SU-DHL-6 (cell line): ENCODE measurements around the gene CEP170B.

ENCODE experiments used
- H2AFZ ChIP-seq: fragments of 200-600 bp; sonication (generic); 2 replicates; pipeline ENCODE4 v1.6.1; 2014; ENCODE audit warnings: low read depth, mild to moderate bottlenecking, moderate library complexity, mixed read lengths, antibody characterized with exemption, low read length; ENCODE audit not compliant: severe bottlenecking
- H3F3A ChIP-seq: fragments of 200-600 bp; shearing (Covaris generic); 2 replicates; pipeline ENCODE4 v1.6.0; 2016; ENCODE audit warnings: antibody characterized with exemption, mild to moderate bottlenecking; ENCODE audit not compliant: insufficient read depth
- H3K27ac ChIP-seq: fragments of 200-600 bp; sonication (generic); 2 replicates; pipeline ENCODE4 v1.5.1; 2016; ENCODE audit warnings: low read depth, mild to moderate bottlenecking, low read length, moderate library complexity, mixed read lengths
- H3K27me3 ChIP-seq: fragments of 200-600 bp; sonication (generic), shearing (Covaris generic); 2 replicates; pipeline ENCODE4 v1.6.0; 2014; ENCODE audit warnings: mild to moderate bottlenecking, low read length
- H3K36me3 ChIP-seq: fragments of 200-600 bp; sonication (generic); 2 replicates; pipeline ENCODE4 v1.6.1; 2014; ENCODE audit warnings: mild to moderate bottlenecking, low read length, mixed read lengths
- H3K4me2 ChIP-seq: fragments of 300-600, 200-600 bp; shearing (Covaris generic), sonication (generic); 2 replicates; pipeline ENCODE4 v1.6.0; 2014; ENCODE audit warnings: low read length, low read depth, mild to moderate bottlenecking; ENCODE audit not compliant: poor library complexity, severe bottlenecking
- H3K4me3 ChIP-seq: fragments of 200-600 bp; sonication (generic); 2 replicates; pipeline ENCODE4 v1.5.1; 2014; ENCODE audit warnings: antibody characterized with exemption, low read length, mild to moderate bottlenecking, mixed read lengths; ENCODE audit not compliant: insufficient read depth, poor library complexity, severe bottlenecking
- H3K79me2 ChIP-seq: fragments of 200-600 bp; sonication (generic); 2 replicates; pipeline ENCODE4 v1.6.1; 2014; ENCODE audit warnings: mild to moderate bottlenecking, low read length, moderate library complexity; ENCODE audit not compliant: insufficient read depth
- H3K9ac ChIP-seq: fragments of 200-600 bp; sonication (generic); 2 replicates; pipeline ENCODE4 v1.7.0; 2014; ENCODE audit warnings: mild to moderate bottlenecking, low read length
- H3K9me2 ChIP-seq: fragments of 200-600 bp; sonication (generic); replicated peaks from 2 replicates; pipeline ENCODE4 v1.6.1; 2014; ENCODE audit warnings: low read length; ENCODE audit not compliant: insufficient read depth
- H3K9me3 ChIP-seq: fragments of 200-600 bp; sonication (generic); 2 replicates; pipeline ENCODE4 v1.6.1; 2014; ENCODE audit warnings: low read length, mixed read lengths; ENCODE audit not compliant: insufficient read depth
- H4K20me1 ChIP-seq: fragments of 200-600 bp; sonication (generic); 2 replicates; pipeline ENCODE4 v1.6.1; 2014; ENCODE audit warnings: low read depth, mild to moderate bottlenecking, antibody characterized with exemption, low read length, moderate library complexity, mixed read lengths
- EZH2phosphoT487 ChIP-seq: fragments of 200-600 bp; sonication (generic), shearing (Covaris generic); conservative IDR thresholded peaks from 2 replicates; pipeline ENCODE4 v1.6.1; 2018; ENCODE audit warnings: mild to moderate bottlenecking, antibody characterized with exemption, low read length, moderate library complexity, mixed read lengths
- TF ChIP-seq, protein P1 (sequence below): fragments of 200-600 bp; sonication (generic); IDR thresholded peaks from one replicate; pipeline ENCODE4 v1.5.1; 2017; ENCODE audit warnings: antibody characterized with exemption, mild to moderate bottlenecking, low read length, moderate library complexity; ENCODE audit not compliant: insufficient read depth, poor library complexity, severe bottlenecking

Gene CEP170B

GRCh38 chr14:104895786-104896661 is 31.0 kb downstream of the CEP170B start:
- no peak overlapping the region for H3K27ac ChIP-seq
- H3K9me2 ChIP-seq, result no peaks in the 10 kb centered on the region
- no peak overlapping the region for H2AFZ ChIP-seq
- no peaks in the 10 kb centered on the region for H3K79me2 ChIP-seq
- no peaks in the 10 kb centered on the region for H3K36me3 ChIP-seq
- H3K27me3 ChIP-seq, result no peaks in the 10 kb centered on the region
- no peak overlapping the region for H3K4me3 ChIP-seq
- no peak overlapping the region for H3K9ac ChIP-seq
- no peaks in the 10 kb centered on the region for H3K9me3 ChIP-seq
- H3F3A ChIP-seq, result no peaks in the 10 kb centered on the region
- no peak overlapping the region for H3K4me2 ChIP-seq
- TF ChIP-seq, protein P1, sequence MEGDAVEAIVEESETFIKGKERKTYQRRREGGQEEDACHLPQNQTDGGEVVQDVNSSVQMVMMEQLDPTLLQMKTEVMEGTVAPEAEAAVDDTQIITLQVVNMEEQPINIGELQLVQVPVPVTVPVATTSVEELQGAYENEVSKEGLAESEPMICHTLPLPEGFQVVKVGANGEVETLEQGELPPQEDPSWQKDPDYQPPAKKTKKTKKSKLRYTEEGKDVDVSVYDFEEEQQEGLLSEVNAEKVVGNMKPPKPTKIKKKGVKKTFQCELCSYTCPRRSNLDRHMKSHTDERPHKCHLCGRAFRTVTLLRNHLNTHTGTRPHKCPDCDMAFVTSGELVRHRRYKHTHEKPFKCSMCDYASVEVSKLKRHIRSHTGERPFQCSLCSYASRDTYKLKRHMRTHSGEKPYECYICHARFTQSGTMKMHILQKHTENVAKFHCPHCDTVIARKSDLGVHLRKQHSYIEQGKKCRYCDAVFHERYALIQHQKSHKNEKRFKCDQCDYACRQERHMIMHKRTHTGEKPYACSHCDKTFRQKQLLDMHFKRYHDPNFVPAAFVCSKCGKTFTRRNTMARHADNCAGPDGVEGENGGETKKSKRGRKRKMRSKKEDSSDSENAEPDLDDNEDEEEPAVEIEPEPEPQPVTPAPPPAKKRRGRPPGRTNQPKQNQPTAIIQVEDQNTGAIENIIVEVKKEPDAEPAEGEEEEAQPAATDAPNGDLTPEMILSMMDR, result no peak
- no peak for TF ChIP-seq EZH2phosphoT487
- H4K20me1 ChIP-seq, result no peaks in the 10 kb centered on the region

GRCh38 chr14:104897330-104898194 is 32.5 kb downstream of the CEP170B start:
- Histone ChIP-seq H3K27me3 (no peaks in the 10 kb centered on the region), H3K9ac (no peak overlapping the region), H3K79me2 (no peaks in the 10 kb centered on the region), H3F3A (no peaks in the 10 kb centered on the region), H3K27ac (no peak overlapping the region), H2AFZ (no peak overlapping the region), H3K36me3 (no peaks in the 10 kb centered on the region), H3K9me2 (no peaks in the 10 kb centered on the region), H3K9me3 (no peaks in the 10 kb centered on the region), H3K4me2 (no peak overlapping the region), H3K4me3 (no peak overlapping the region), H4K20me1 (no peaks in the 10 kb centered on the region)
- no peak for TF ChIP-seq EZH2phosphoT487
- TF ChIP-seq, protein P1, result no peak

DNA sequence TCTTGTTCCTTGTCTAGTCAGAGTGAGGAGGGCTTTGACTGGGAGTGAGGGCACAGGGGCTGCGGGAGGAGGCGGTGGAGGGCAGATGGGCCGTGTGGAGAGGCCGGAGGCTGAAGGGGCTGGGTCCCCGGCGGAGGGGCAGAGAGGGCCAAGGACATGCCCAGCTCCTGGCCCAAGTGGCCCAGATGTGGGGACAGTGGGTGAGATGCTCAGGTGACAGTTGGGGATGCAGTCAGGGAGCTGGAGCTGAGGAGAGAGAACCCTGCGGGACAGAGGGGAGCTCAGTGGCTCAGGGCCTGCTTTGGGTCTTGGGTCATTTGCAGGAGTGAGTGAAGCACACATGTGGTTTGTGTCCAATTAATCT is 33.1 kb downstream of the CEP170B start:
- Histone ChIP-seq H2AFZ (no peak overlapping the region), H3K9ac (no peak overlapping the region), H3K79me2 (no peaks in the 10 kb centered on the region), H4K20me1 (no peaks in the 10 kb centered on the region), H3K36me3 (no peaks in the 10 kb centered on the region), H3F3A (no peaks in the 10 kb centered on the region), H3K9me3 (no peaks in the 10 kb centered on the region), H3K4me3 (no peak overlapping the region), H3K27ac (no peak overlapping the region), H3K27me3 (no peaks in the 10 kb centered on the region), H3K4me2 (no peak overlapping the region), H3K9me2 (no peaks in the 10 kb centered on the region)
- TF ChIP-seq, protein P1, result no peak
- TF ChIP-seq EZH2phosphoT487, result no peak
